ENCODE data around the gene ZNF783. TPM values are rescaled to one million over a fixed set of nuclear protein-coding genes. Genes with fewer than 3 reads are reported as not detected.

ZNF783 gene
- polyA plus RNA-seq, 2 of the 4 experiments (the other 2 are of a cell fraction): 7.4 to 8.0 TPM

GRCh38 chr7:149304006-149304405 lies 42.0 kb downstream of the ZNF783 start:
- Histone ChIP-seq H3K27ac (no peak overlapping the region), H3K4me1 (no peaks in the 10 kb centered on the region), H3K4me3 (no peak overlapping the region), H3K9me3 (no peaks in the 10 kb centered on the region), H3K4me2 (no peak overlapping the region)
- DNase-seq (ENCODE audit: low read depth in 1 of 2, low spot score in 1 of 2) (no peak), FAIRE-seq (no peak), ATAC-seq (no peak)
- WGBS (ENCODE audit: missing lambda C conversion rate): 63% methylated on average over 7 of the region's 7 CpGs
- CTCF ChIA-PET: no interaction called here
- TF ChIP-seq CBX8 (IDR thresholded peaks at IDR 0.05): no peak
- TF ChIP-seq ZC3H11A (IDR thresholded peaks at IDR 0.05): no peak
- no peak for TF ChIP-seq PHF8 (IDR thresholded peaks at IDR 0.05; ENCODE audit: borderline replicate concordance, low read depth)
- no peak for TF ChIP-seq REST (IDR thresholded peaks at IDR 0.05)
- no peak for TF ChIP-seq RARB (CRISPR knock-in tag; IDR thresholded peaks at IDR 0.05)
- TF ChIP-seq ZFP36 (IDR thresholded peaks at IDR 0.05; ENCODE audit: borderline replicate concordance, partially characterized antibody): no peak
- TF ChIP-seq HDAC2 (IDR thresholded peaks at IDR 0.05): no peak
- TF ChIP-seq RAD21 (conservative IDR thresholded peaks at IDR 0.05 in 1 of 2, IDR thresholded peaks at IDR 0.05 in 1 of 2): no peak
- TF ChIP-seq PBX3 (IDR thresholded peaks at IDR 0.05): no peak
- TF ChIP-seq KDM1A (IDR thresholded peaks at IDR 0.05; ENCODE audit: low read depth): no peak
- TF ChIP-seq HES2 (IDR thresholded peaks at IDR 0.05): no peak
- no peak for TF ChIP-seq MYC (IDR thresholded peaks at IDR 0.05; ENCODE audit: borderline replicate concordance, low read length)
- no peak for TF ChIP-seq EHMT2 (IDR thresholded peaks at IDR 0.05; ENCODE audit: low read depth)
- TF ChIP-seq KDM5A (IDR thresholded peaks at IDR 0.05): no peak
- no peak for TF ChIP-seq JUNB (IDR thresholded peaks at IDR 0.05)
- POLR2A ChIA-PET: no interaction called here

- no peaks in the 10 kb centered on the region for H3K9me3 ChIP-seq
- ChIA-PET CTCF (no interaction called here), POLR2A (no interaction called here)
- WGBS (ENCODE audit: missing lambda C conversion rate): 26% methylated on average over 4 of the region's 4 CpGs
- H3K4me1 ChIP-seq: no peaks in the 10 kb centered on the region
- H3K4me2 ChIP-seq: no peak overlapping the region
- FAIRE-seq (no peak), ATAC-seq (no peak), DNase-seq (ENCODE audit: low read depth in 1 of 2, low spot score in 1 of 2) (no peak)
- no peak for TF ChIP-seq EHF (CRISPR knock-in tag; IDR thresholded peaks at IDR 0.05)
- no peak overlapping the region for H3K4me3 ChIP-seq
- no peak overlapping the region for H3K27ac ChIP-seq
These were observed 44.9 kb downstream of the ZNF783 start for GRCh38 chr7:149306854-149307253.

- CTCF ChIA-PET: interaction anchor here (0.8 to 4.7 kb wide), 7 partner anchors 9 to 123 kb away, joined by 3 to 25 read pairs (median 3); partner anchors contain the start of gene ZNF783
These were observed 45.9 kb downstream of the ZNF783 start for GRCh38 chr7:149307775-149308501.

More at GRCh38 chr7:149307775-149308501, 45.9 kb downstream of the ZNF783 start:
- WGBS (ENCODE audit: missing lambda C conversion rate): 81% methylated on average over 16 of the region's 16 CpGs
- no peak for TF ChIP-seq ZFP36 (IDR thresholded peaks at IDR 0.05; ENCODE audit: borderline replicate concordance, partially characterized antibody)
- POLR2A ChIA-PET: no interaction called here
- no peaks in the 10 kb centered on the region for H3K9me3 ChIP-seq
- no peak for ATAC-seq
- no peak overlapping the region for H3K4me3 ChIP-seq
- H3K4me1 ChIP-seq: no peaks in the 10 kb centered on the region
- no peak overlapping the region for H3K4me2 ChIP-seq
- no peak overlapping the region for H3K27ac ChIP-seq
- FAIRE-seq: no peak
- DNase-seq (ENCODE audit: low read depth in 1 of 2, low spot score in 1 of 2): no peak
